Muscle layer of duodenum (tissue), 2 donors: Measurements from ENCODE around the gene UNKL.

Source experiments
- H3K27ac ChIP-seq: one replicate; pipeline ENCODE4 v1.7.0; 2013; ENCODE audit warnings: mild to moderate bottlenecking, low read length
- H3K27me3 ChIP-seq: one replicate; pipeline ENCODE4 v1.7.0; 2013; ENCODE audit warnings: low read depth, mild to moderate bottlenecking, control low read depth, low read length
- H3K36me3 ChIP-seq, 2 donors: one replicate each; pipeline ENCODE4 v1.7.0; 2013; ENCODE audit warnings: low read length in 2 of 2, control low read depth in 1 of 2, mild to moderate bottlenecking in 1 of 2; ENCODE audit not compliant: insufficient read depth in 2 of 2, control insufficient read depth in 1 of 2
- H3K4me1 ChIP-seq, 2 donors: one replicate each; pipeline ENCODE4 v1.7.0; 2013; ENCODE audit warnings: low read length in 2 of 2, mild to moderate bottlenecking in 2 of 2, control low read depth in 1 of 2, moderate library complexity in 1 of 2; ENCODE audit not compliant: insufficient read depth in 2 of 2, control insufficient read depth in 1 of 2
- H3K4me3 ChIP-seq, 2 donors: one replicate each; pipeline ENCODE4 v1.7.0; 2013; ENCODE audit warnings: low read length in 2 of 2, low read depth in 1 of 2, mild to moderate bottlenecking in 1 of 2
- H3K9me3 ChIP-seq, 2 donors: one replicate each; pipeline ENCODE4 v1.7.0; 2013; ENCODE audit warnings: low read length in 2 of 2, control low read depth in 1 of 2, mild to moderate bottlenecking in 1 of 2; ENCODE audit not compliant: control insufficient read depth in 1 of 2
- donor health status: healthy.

The UNKL gene

GRCh38 chr16:1454561-1454960, 40.1 kb upstream of the UNKL start:
- Histone ChIP-seq H3K4me1 (no peaks in the 10 kb centered on the region), H3K27ac (no peak overlapping the region), H3K4me3 (no peak overlapping the region), H3K36me3 (peaks cover 6 to 93% of the 10 kb centered on the region in 2 donors), H3K27me3 (no peaks in the 10 kb centered on the region), H3K9me3 (no peaks in the 10 kb centered on the region)

GRCh38 chr16:1453316-1453715, 38.8 kb upstream of the UNKL start:
- no peaks in the 10 kb centered on the region for H3K27me3 ChIP-seq
- no peak overlapping the region for H3K27ac ChIP-seq
- no peaks in the 10 kb centered on the region for H3K4me1 ChIP-seq
- peaks cover 6 to 96% of the 10 kb centered on the region in 2 donors for H3K36me3 ChIP-seq
- no peak overlapping the region for H3K4me3 ChIP-seq
- no peaks in the 10 kb centered on the region for H3K9me3 ChIP-seq

GRCh38 chr16:1452530-1452929, 38.0 kb upstream of the UNKL start:
- Histone ChIP-seq H3K4me1 (no peaks in the 10 kb centered on the region), H3K27me3 (no peaks in the 10 kb centered on the region), H3K4me3 (no peak overlapping the region), H3K36me3 (peaks cover 6 to 95% of the 10 kb centered on the region in 2 donors), H3K27ac (no peak overlapping the region), H3K9me3 (no peaks in the 10 kb centered on the region)

GRCh38 chr16:1451702-1452392, 37.3 kb upstream of the UNKL start:
- Histone ChIP-seq H3K4me3 (no peak overlapping the region), H3K27me3 (no peaks in the 10 kb centered on the region), H3K9me3 (no peaks in the 10 kb centered on the region), H3K27ac (no peak overlapping the region), H3K4me1 (no peaks in the 10 kb centered on the region), H3K36me3 (peaks cover 6 to 96% of the 10 kb centered on the region in 2 donors)

GRCh38 chr16:1450841-1451240, 36.3 kb upstream of the UNKL start:
- Histone ChIP-seq H3K9me3 (no peaks in the 10 kb centered on the region), H3K27ac (no peak overlapping the region), H3K4me1 (no peaks in the 10 kb centered on the region), H3K27me3 (no peaks in the 10 kb centered on the region), H3K4me3 (no peak overlapping the region), H3K36me3 (peaks cover 6 to 97% of the 10 kb centered on the region in 2 donors)

GRCh38 chr16:1450218-1450617, 35.7 kb upstream of the UNKL start:
- H3K36me3 ChIP-seq: peaks cover 6 to 97% of the 10 kb centered on the region in 2 donors
- no peaks in the 10 kb centered on the region for H3K4me1 ChIP-seq
- no peaks in the 10 kb centered on the region for H3K9me3 ChIP-seq
- H3K27me3 ChIP-seq: no peaks in the 10 kb centered on the region
- H3K27ac ChIP-seq: no peak overlapping the region
- H3K4me3 ChIP-seq: no peak overlapping the region

- Histone ChIP-seq H3K4me3 (no peak overlapping the region), H3K36me3 (peaks cover 6 to 88% of the 10 kb centered on the region in 2 donors), H3K27me3 (no peaks in the 10 kb centered on the region), H3K9me3 (no peaks in the 10 kb centered on the region), H3K27ac (no peak overlapping the region), H3K4me1 (no peaks in the 10 kb centered on the region)
Observed at GRCh38 chr16:1449201-1449788, 34.8 kb upstream of the UNKL start.

GRCh38 chr16:1448536-1449116, 34.1 kb upstream of the UNKL start:
- no peaks in the 10 kb centered on the region for H3K9me3 ChIP-seq
- no peaks in the 10 kb centered on the region for H3K4me1 ChIP-seq
- peaks cover 2 to 81% of the 10 kb centered on the region in 2 donors for H3K36me3 ChIP-seq
- no peak overlapping the region for H3K4me3 ChIP-seq
- H3K27me3 ChIP-seq: no peaks in the 10 kb centered on the region
- H3K27ac ChIP-seq: no peak overlapping the region

- Histone ChIP-seq H3K4me3 (no peak overlapping the region), H3K27ac (no peak overlapping the region), H3K36me3 (peaks cover 0 to 75% of the 10 kb centered on the region in 2 donors), H3K27me3 (no peaks in the 10 kb centered on the region), H3K4me1 (no peaks in the 10 kb centered on the region), H3K9me3 (no peaks in the 10 kb centered on the region)
Observed at GRCh38 chr16:1447965-1448364, 33.5 kb upstream of the UNKL start.

GRCh38 chr16:1446296-1447080, 32.0 kb upstream of the UNKL start:
- Histone ChIP-seq H3K27me3 (no peaks in the 10 kb centered on the region), H3K36me3 (peaks cover 0 to 61% of the 10 kb centered on the region in 2 donors), H3K27ac (no peak overlapping the region), H3K9me3 (no peaks in the 10 kb centered on the region), H3K4me1 (no peaks in the 10 kb centered on the region), H3K4me3 (no peak overlapping the region)

- Histone ChIP-seq H3K4me3 (no peak overlapping the region), H3K9me3 (no peaks in the 10 kb centered on the region), H3K4me1 (no peaks in the 10 kb centered on the region), H3K27ac (no peak overlapping the region), H3K36me3 (peaks cover 0 to 53% of the 10 kb centered on the region in 2 donors), H3K27me3 (no peaks in the 10 kb centered on the region)
Observed at GRCh38 chr16:1445518-1446203, 31.2 kb upstream of the UNKL start.
